Measurements from ENCODE around the gene BRCA2.

The BRCA2 gene

GRCh38 chr13:32315238-32316027 is at the start of gene BRCA2, which contains the start of gene ZAR1L:
Gene BRCA2 (plus strand): TSS chr13:32315508. CDS start chr13:32316461, 953 bp downstream.
Gene ZAR1L (minus strand): TSS chr13:32315363. CDS start chr13:32311925, 3,438 bp downstream.
- peak; percentile 86 for DNase-seq (ENCODE audit: low spot score)

- no peak for DNase-seq (ENCODE audit: low spot score)
These were observed 49.6 kb upstream of the BRCA2 start for GRCh38 chr13:32265726-32266125.

- DNase-seq (ENCODE audit: low spot score) = no peak
These were observed 49.2 kb upstream of the BRCA2 start for GRCh38 chr13:32266130-32266529.

GRCh38 chr13:32267836-32268439 is 47.4 kb upstream of the BRCA2 start:
- DNase-seq (ENCODE audit: low spot score) = peak; percentile 20

GRCh38 chr13:32272021-32272683 is 43.2 kb upstream of the BRCA2 start:
- DNase-seq (ENCODE audit: low spot score) = no peak

- no peak for DNase-seq (ENCODE audit: low spot score)
These were observed 37.5 kb upstream of the BRCA2 start for GRCh38 chr13:32277839-32278238.

GRCh38 chr13:32278426-32278825 is 36.9 kb upstream of the BRCA2 start:
- no peak for DNase-seq (ENCODE audit: low spot score)

- no peak for DNase-seq (ENCODE audit: low spot score)
These were observed 34.2 kb upstream of the BRCA2 start for GRCh38 chr13:32281096-32281495.

- no peak for DNase-seq (ENCODE audit: low spot score)
These were observed 33.1 kb upstream of the BRCA2 start for GRCh38 chr13:32282096-32282711.

GRCh38 chr13:32284927-32285632 is 30.2 kb upstream of the BRCA2 start:
- DNase-seq (ENCODE audit: low spot score) = no peak

GRCh38 chr13:32285633-32285965 is 29.7 kb upstream of the BRCA2 start:
- no peak for DNase-seq (ENCODE audit: low spot score)

GRCh38 chr13:32297206-32297605 is 18.1 kb upstream of the BRCA2 start:
- no peak for DNase-seq (ENCODE audit: low spot score)

GRCh38 chr13:32298695-32299094 is 16.6 kb upstream of the BRCA2 start:
- DNase-seq (ENCODE audit: low spot score) = no peak

- no peak for DNase-seq (ENCODE audit: low spot score)
These were observed 15.4 kb upstream of the BRCA2 start for GRCh38 chr13:32299893-32300292.

- DNase-seq (ENCODE audit: low spot score) = no peak
These were observed 14.9 kb upstream of the BRCA2 start for GRCh38 chr13:32300406-32300805.

- no peak for DNase-seq (ENCODE audit: low spot score)
These were observed 14.4 kb upstream of the BRCA2 start for GRCh38 chr13:32300920-32301319.

GRCh38 chr13:32302461-32302860 is 12.8 kb upstream of the BRCA2 start:
- DNase-seq (ENCODE audit: low spot score) = no peak

- no peak for DNase-seq (ENCODE audit: low spot score)
These were observed 9.7 kb upstream of the BRCA2 start for GRCh38 chr13:32305646-32306045.

GRCh38 chr13:32309312-32310133 is 5.8 kb upstream of the BRCA2 start:
- no peak for DNase-seq (ENCODE audit: low spot score)

- peak; percentile 55 for DNase-seq (ENCODE audit: low spot score)
These were observed 5.1 kb upstream of the BRCA2 start for GRCh38 chr13:32310134-32310706.
